ENCODE data around the gene PPM1B.

DNA sequence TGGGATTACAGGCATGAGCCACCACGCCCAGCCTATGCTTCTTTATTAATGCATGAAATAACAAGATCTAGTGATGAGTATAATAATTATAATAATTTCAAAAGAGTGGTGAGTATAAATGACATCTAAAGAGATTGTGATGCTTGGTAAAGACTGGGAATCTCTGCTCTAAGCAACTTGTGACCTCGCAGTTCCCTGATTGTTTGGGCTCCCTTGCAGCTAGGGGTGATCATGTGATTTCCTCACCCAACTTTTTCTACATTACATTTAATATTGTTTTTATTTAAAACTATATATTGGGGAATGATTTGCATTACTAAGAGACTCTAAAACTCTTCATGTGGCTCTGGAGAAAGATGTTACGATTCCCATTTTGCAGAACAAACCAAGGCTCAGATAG, 4.1 kb upstream of the PPM1B start:
- TF ChIP-seq POLR2A (IDR thresholded peaks at IDR 0.05; ENCODE audit: low read depth, low read length) (no peak), CEBPB (IDR thresholded peaks at IDR 0.05; ENCODE audit: low read depth, low read length) (no peak), RAD21 (IDR thresholded peaks at IDR 0.05; ENCODE audit: low read length) (no peak), MAFK (IDR thresholded peaks at IDR 0.05; ENCODE audit: low read depth, low read length) (no peak), MXI1 (IDR thresholded peaks at IDR 0.05; ENCODE audit: borderline replicate concordance, low read depth, low read length) (no peak), NFE2L2 (IDR thresholded peaks at IDR 0.05; ENCODE audit: low read depth, low read length) (no peak), RFX5 (IDR thresholded peaks at IDR 0.05; ENCODE audit: low read depth, low read length) (no peak), BHLHE40 (IDR thresholded peaks at IDR 0.05; ENCODE audit: low read depth, low read length) (no peak), SMC3 (IDR thresholded peaks at IDR 0.05; ENCODE audit: low read depth, low read length) (no peak), RCOR1 (IDR thresholded peaks at IDR 0.05; ENCODE audit: insufficient replicate concordance, low read length) (no peak), CHD1 (IDR thresholded peaks at IDR 0.05; ENCODE audit: low read depth, low read length) (no peak)
- TF ChIP-seq, protein P1, sequence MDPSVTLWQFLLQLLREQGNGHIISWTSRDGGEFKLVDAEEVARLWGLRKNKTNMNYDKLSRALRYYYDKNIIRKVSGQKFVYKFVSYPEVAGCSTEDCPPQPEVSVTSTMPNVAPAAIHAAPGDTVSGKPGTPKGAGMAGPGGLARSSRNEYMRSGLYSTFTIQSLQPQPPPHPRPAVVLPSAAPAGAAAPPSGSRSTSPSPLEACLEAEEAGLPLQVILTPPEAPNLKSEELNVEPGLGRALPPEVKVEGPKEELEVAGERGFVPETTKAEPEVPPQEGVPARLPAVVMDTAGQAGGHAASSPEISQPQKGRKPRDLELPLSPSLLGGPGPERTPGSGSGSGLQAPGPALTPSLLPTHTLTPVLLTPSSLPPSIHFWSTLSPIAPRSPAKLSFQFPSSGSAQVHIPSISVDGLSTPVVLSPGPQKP (IDR thresholded peaks at IDR 0.05; ENCODE audit: borderline replicate concordance, low read depth, low read length), result no peak
- TF ChIP-seq, protein P2, sequence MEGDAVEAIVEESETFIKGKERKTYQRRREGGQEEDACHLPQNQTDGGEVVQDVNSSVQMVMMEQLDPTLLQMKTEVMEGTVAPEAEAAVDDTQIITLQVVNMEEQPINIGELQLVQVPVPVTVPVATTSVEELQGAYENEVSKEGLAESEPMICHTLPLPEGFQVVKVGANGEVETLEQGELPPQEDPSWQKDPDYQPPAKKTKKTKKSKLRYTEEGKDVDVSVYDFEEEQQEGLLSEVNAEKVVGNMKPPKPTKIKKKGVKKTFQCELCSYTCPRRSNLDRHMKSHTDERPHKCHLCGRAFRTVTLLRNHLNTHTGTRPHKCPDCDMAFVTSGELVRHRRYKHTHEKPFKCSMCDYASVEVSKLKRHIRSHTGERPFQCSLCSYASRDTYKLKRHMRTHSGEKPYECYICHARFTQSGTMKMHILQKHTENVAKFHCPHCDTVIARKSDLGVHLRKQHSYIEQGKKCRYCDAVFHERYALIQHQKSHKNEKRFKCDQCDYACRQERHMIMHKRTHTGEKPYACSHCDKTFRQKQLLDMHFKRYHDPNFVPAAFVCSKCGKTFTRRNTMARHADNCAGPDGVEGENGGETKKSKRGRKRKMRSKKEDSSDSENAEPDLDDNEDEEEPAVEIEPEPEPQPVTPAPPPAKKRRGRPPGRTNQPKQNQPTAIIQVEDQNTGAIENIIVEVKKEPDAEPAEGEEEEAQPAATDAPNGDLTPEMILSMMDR (conservative IDR thresholded peaks at IDR 0.05; ENCODE audit: low read depth, low read length), result no peak
- TF ChIP-seq, protein P3, sequence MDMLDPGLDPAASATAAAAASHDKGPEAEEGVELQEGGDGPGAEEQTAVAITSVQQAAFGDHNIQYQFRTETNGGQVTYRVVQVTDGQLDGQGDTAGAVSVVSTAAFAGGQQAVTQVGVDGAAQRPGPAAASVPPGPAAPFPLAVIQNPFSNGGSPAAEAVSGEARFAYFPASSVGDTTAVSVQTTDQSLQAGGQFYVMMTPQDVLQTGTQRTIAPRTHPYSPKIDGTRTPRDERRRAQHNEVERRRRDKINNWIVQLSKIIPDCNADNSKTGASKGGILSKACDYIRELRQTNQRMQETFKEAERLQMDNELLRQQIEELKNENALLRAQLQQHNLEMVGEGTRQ (IDR thresholded peaks at IDR 0.05; ENCODE audit: low read depth, low read length), result no peak

Data from IMR-90 (cell line).